PC-9 (cell line): ENCODE results near the gene DRAXIN.

ENCODE experiments used
- CTCF ChIP-seq: fragments of 200-600 bp; sonication (generic); conservative IDR thresholded peaks from 2 replicates; pipeline ENCODE4 v1.6.1; 2017; ENCODE audit warnings: mixed run types, antibody characterized with exemption, mild to moderate bottlenecking, moderate library complexity
- EZH2 ChIP-seq: fragments of 200-600 bp; sonication (generic); IDR thresholded peaks from 2 replicates; pipeline ENCODE4 v1.8.0; 2017; ENCODE audit warnings: antibody characterized with exemption, low read depth

- TF ChIP-seq CTCF (no peak), EZH2 (no peak)
These were observed 33.9 kb upstream of the DRAXIN start for GRCh38 chr1:11657654-11658053.
